CD4-positive, alpha-beta T cell treated with Interleukin-12 subunit alpha and Interleukin-12 subunit beta, for 1 hour (primary cell): ENCODE results near the gene CBFA2T2.
A peak's percentile ranks its signal among the peaks of the same experiment; 100 is the strongest.
"Not testable (repeated sequence)": the region's sequence is repeated elsewhere in the genome, so short reads cannot be mapped to it uniquely, and the experiment has no call there.

Source experiments
- DNase-seq: peaks from one replicate; pipeline ENCODE4 v3.0.0-alpha.2; 2020

CBFA2T2 gene

GRCh38 chr20:33553516-33553915 lies 63.6 kb downstream of the CBFA2T2 start:
- DNase-seq: no peak

GRCh38 chr20:33554914-33555420 lies 65.1 kb downstream of the CBFA2T2 start:
- peak; percentile 91 for DNase-seq

- no peak for DNase-seq
These were observed 65.9 kb downstream of the CBFA2T2 start for GRCh38 chr20:33555755-33556154.

GRCh38 chr20:33556246-33556645 lies 66.3 kb downstream of the CBFA2T2 start:
- DNase-seq: no peak

GRCh38 chr20:33558348-33559144 lies 68.7 kb downstream of the CBFA2T2 start:
- DNase-seq: no peak

GRCh38 chr20:33559212-33559611 lies 69.3 kb downstream of the CBFA2T2 start:
- no peak for DNase-seq

GRCh38 chr20:33560026-33560425 lies 70.1 kb downstream of the CBFA2T2 start:
- DNase-seq: no peak

- DNase-seq: not testable (repeated sequence)
These were observed 71.2 kb downstream of the CBFA2T2 start for GRCh38 chr20:33561053-33561452.

- no peak for DNase-seq
These were observed 72.1 kb downstream of the CBFA2T2 start for GRCh38 chr20:33561692-33562601.

GRCh38 chr20:33563788-33564187 lies 73.9 kb downstream of the CBFA2T2 start:
- no peak for DNase-seq

GRCh38 chr20:33566781-33567603 lies 77.1 kb downstream of the CBFA2T2 start:
- DNase-seq: no peak

GRCh38 chr20:33567949-33568348 lies 78.1 kb downstream of the CBFA2T2 start:
- no peak for DNase-seq

GRCh38 chr20:33568378-33568777 lies 78.5 kb downstream of the CBFA2T2 start:
- no peak for DNase-seq

- DNase-seq: no peak
These were observed 79.2 kb downstream of the CBFA2T2 start for GRCh38 chr20:33568868-33569801.

- DNase-seq: no peak
These were observed 80.0 kb downstream of the CBFA2T2 start for GRCh38 chr20:33569802-33570391.

GRCh38 chr20:33570743-33571142 lies 80.8 kb downstream of the CBFA2T2 start:
- DNase-seq: no peak

GRCh38 chr20:33573268-33573667 lies 83.4 kb downstream of the CBFA2T2 start:
- not testable (repeated sequence) for DNase-seq

GRCh38 chr20:33575282-33575681 lies 85.4 kb downstream of the CBFA2T2 start:
- no peak for DNase-seq

GRCh38 chr20:33576432-33577125 lies 86.7 kb downstream of the CBFA2T2 start:
- DNase-seq: no peak

- DNase-seq: no peak
These were observed 88.6 kb downstream of the CBFA2T2 start for GRCh38 chr20:33578510-33578909.

GRCh38 chr20:33583143-33583542 lies 93.2 kb downstream of the CBFA2T2 start:
- DNase-seq: no peak
